Measurements from ENCODE around the gene CTXND1.

The CTXND1 gene

GRCh38 chr15:80180468-80180867 lies 71.5 kb downstream of the CTXND1 start:
- DNase-seq = no peak

DNA sequence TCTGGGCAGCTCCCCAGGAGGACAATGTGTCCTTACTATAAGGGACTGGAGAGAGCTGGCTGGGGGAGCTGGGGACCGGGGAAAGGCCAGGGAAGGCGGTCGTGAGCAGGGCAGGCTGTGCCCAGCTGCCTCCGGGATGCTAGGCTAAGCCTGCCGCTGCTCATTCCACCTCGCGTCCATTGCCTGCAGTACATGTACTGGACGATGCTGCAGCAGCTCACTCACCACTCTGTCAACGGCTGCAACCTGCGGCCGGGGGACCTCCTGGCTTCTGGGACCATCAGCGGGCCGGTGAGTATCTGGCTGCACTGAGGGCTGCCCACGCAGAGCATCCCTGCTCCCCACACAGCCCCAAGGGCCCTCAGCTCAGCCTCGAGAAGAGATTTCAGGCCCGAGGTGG lies 72.1 kb downstream of the CTXND1 start:
- no peak for DNase-seq

GRCh38 chr15:80179025-80179759 lies 72.8 kb downstream of the CTXND1 start:
- DNase-seq = no peak

DNA sequence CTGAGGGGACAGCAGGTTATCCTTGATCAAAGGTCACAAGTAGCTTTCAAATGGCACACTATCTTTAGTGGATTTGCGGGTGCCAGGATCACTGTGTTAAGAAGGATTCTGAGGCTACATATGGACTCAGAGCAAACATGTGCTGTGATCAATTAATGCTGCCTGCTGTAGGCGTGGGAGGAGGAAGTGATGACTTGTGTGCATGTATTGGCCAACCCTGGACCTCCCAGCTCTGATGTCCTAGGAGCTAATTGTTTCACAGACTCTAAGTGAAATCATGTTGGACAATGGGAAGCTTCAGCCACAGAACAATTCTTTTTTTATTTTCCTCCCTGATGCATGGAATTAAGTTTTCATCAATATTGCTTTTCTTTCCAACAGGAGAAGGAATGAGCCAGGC lies 74.9 kb downstream of the CTXND1 start:
- DNase-seq = no peak

DNA sequence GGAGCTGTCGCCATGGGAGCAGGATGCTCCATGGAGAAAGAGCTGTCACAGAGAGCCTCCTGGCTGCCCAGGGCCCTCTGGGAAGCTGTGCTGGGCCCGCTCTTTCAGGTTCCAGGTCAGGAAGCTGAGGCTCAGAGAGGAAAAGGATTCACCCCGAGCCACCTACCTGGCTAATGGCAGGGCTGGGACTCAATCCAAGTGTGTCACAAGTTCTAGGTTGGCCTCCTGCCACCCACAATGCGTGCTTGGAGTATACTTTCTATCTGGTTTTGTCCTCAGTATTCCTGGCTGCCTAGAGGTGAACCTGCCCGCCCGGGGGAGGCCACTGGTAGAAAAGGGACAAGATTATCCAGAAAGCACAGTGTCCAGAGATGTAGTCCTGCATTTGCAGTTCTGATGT lies 75.6 kb downstream of the CTXND1 start:
- DNase-seq = no peak

DNA sequence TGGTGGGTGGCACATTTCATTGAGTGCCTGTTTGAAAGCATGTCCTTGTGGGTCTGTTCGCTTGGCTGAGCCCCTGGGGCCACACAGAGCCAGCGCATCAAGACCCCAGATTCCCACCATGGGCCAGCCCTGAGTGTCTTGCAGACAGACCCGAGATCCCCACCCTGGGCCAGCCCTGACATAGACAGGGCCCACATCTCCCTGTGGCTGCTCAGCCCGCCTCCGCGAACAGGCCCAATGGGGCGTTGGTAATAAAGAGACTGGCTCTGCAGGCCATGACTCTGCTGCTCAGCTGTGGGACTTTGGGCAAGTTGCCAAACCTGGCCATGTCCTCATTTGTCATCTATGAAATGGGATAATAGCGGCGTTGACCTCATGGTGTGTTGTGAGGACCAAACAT lies 76.6 kb downstream of the CTXND1 start:
- no peak for DNase-seq

GRCh38 chr15:80174017-80174746 lies 77.8 kb downstream of the CTXND1 start:
- no peak for DNase-seq

- peak; percentile 29 to 87 (median 70) for DNase-seq
Observed at GRCh38 chr15:80173022-80173759, 78.8 kb downstream of the CTXND1 start.

DNA sequence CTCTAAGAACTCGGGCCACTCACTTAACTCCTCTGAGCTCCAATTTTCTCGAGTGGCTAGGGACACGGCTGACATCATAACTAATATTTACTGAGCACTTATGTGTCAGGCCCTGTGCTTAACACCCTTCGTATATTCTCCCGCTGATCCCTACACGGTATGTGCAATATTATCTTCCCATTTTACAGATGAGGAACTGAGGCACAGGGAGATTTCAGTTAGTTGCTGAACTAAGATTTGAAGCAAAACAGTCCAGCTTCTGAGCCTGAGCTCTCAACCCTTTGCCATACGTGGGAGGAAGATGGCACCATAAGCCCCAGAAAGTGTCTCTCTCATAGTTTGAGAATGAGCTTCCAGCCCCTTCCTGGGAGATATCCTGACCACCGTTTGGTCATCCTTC lies 79.6 kb downstream of the CTXND1 start:
- DNase-seq = no peak

DNA sequence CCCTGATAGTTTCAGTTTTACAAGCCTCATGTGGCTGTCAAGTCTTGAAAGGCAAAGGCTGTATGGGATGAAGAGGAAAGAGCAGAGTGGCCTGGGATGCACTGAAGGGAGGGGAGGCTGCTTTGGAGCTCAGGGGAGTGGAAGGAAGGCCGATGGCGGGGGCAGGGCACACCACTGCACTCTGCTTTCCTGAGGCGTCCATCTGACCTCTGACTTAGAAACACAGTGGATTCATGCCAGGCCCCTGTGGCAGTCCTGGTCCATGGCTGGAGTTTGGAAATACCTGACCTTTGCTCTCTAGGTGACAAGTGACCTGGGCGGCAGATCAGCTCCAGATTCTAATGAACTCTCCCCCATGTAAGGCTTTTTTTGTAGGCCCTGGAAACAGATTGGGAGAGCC lies 80.2 kb downstream of the CTXND1 start:
- no peak for DNase-seq

DNA sequence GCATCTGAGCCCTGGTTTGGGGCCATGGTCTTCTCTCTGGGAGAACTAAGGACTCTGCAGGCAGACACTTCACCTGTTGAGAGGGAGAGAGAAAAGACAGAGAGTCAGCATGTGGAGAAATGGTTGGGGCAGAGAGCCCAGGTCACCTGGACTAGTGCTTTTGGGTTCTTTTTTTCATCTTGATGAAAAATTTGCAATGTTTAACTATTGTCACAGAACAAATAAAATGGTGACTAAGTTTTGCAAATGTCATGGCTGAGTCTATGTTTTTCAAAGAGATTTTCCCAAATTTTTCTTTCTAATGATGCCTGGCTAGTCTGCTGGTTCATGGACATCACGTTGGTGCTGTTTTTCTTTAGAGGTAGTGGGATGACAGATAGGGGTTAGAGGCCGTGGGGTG lies 81.4 kb downstream of the CTXND1 start:
- DNase-seq = no peak

- no peak for DNase-seq
Observed at GRCh38 chr15:80169768-80170357, 82.2 kb downstream of the CTXND1 start.

- DNase-seq = peak in 1 of 3 experiments; percentile 17
Observed at GRCh38 chr15:80168421-80168820, 83.6 kb downstream of the CTXND1 start.

DNA sequence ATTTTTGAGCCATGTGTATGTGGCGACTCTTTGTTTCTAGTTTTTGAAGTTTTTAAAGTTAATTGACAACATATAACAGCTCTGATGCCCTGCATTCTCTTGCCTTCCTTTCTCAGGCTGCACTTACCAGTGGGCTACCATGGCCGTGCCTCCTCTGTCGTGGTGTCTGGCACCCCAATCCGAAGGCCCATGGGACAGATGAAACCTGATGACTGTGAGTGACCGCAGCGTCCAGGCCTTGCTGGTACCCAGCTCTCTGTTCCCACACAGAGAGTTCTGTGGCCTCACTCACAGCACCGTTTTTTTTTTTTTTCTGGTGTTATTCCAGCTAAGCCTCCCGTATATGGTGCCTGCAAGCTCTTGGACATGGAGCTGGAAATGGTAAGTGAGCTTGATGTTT lies 84.1 kb downstream of the CTXND1 start:
- DNase-seq = no peak

- no peak for DNase-seq
Observed at GRCh38 chr15:80163897-80164296, 88.1 kb downstream of the CTXND1 start.

DNA sequence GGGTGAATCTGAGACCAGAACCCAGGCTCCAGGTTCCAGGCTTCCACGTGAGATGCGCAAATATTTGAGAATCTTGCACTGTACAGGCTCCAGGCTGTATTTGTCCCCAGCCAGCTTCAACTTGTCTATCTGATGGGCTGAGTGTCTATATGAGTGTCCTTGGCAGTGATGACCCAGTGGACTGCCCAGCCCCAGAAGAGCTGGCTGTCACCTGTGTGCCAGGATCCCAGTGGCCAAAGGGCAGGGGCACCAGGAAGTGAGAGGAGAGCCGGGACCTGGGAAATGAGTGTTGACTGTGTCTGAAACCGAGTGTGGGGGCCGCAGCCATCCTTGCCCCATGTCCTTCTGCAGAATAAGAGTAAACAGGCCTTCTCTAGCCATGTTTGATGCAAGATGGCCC lies 88.8 kb downstream of the CTXND1 start:
- DNase-seq = no peak

- DNase-seq = no peak
Observed at GRCh38 chr15:80162059-80162554, 89.9 kb downstream of the CTXND1 start.

DNA sequence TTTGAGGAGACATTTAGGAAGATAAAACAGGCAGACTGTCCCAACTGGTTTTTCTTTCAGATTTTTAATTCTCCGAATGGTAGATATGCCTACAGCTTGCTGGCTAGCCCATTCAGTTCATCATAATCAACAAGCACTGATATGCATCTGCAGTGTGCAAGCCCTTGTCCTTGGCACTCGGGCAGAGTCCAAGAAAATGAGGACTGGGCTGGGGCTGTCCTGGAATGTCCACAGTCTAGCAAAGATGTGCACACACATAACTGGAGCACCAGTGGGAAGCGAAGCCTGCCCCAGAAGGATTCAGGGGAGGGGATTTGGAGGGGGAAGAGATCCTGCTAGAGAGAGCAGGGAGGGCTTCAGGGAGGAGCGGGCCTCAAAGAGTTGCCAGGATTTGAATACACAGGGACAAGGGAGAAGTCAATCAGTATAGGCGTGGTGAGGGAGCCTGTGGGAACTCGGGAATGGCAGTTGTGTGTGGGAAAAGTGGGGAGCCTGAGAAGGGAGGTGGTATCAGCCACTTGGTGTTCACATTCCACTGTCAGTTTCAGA lies 90.5 kb downstream of the CTXND1 start:
- no peak for DNase-seq

DNA sequence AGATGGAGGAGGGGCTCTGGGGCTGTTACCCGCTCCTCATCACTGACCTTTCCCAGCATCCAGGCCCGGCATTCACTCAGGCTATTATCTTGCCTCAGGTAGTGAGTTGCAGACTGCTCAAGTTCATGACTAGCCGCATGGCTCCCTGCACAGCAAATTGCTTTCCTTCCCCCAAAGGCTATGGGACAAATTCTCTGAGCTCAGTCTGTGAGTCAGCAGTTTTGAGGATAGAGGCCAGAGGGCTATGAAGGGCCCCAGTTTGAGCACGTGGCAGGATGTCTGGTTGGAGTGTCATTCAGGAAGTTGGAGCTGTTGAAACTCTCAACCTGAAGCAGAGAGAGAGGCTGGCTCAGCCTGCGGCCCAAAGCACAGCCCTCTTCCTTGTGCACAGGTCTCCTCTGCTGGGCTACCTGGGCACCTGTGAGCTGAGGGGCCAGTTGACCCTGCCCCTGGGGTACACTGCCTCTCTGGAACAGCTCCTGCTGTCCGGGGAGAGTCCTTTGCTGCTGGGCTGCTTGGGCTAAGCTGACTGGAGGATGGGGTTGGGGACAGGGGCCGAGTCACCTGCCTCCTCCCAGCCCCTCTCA lies 91.3 kb downstream of the CTXND1 start:
- no peak for DNase-seq

- no peak for DNase-seq
Observed at GRCh38 chr15:80159811-80160569, 92.0 kb downstream of the CTXND1 start.

GRCh38 chr15:80159301-80159700 lies 92.7 kb downstream of the CTXND1 start:
- DNase-seq = no peak

GRCh38 chr15:80157215-80157614 lies 94.8 kb downstream of the CTXND1 start:
- DNase-seq = no peak
